ENCODE measurements around the gene LINS1.

LINS1 gene

GRCh38 chr15:100588638-100589242 lies 13.2 kb downstream of the LINS1 start:
- no peak for DNase-seq (ENCODE audit: low read depth)
- in situ Hi-C loops (cut with HindIII; ENCODE audit: low sequenced_read_pairs), result no loop called here
- no peak for TF ChIP-seq CTCF (IDR thresholded peaks at IDR 0.05; ENCODE audit: low read depth, low read length, missing control alignments)
- H3K4me3 ChIP-seq (ENCODE audit: low read depth, low read length), result no peak overlapping the region

GRCh38 chr15:100580414-100580813 lies 21.6 kb downstream of the LINS1 start:
- in situ Hi-C loops (cut with HindIII; ENCODE audit: low sequenced_read_pairs), result no loop called here
- no peak for TF ChIP-seq CTCF (IDR thresholded peaks at IDR 0.05; ENCODE audit: low read depth, low read length, missing control alignments)
- DNase-seq (ENCODE audit: low read depth), result no peak
- H3K4me3 ChIP-seq (ENCODE audit: low read depth, low read length), result no peak overlapping the region

GRCh38 chr15:100573526-100573925 lies 28.5 kb downstream of the LINS1 start:
- DNase-seq (ENCODE audit: low read depth), result no peak
- TF ChIP-seq CTCF (IDR thresholded peaks at IDR 0.05; ENCODE audit: low read depth, low read length, missing control alignments), result no peak
- in situ Hi-C loops (cut with HindIII; ENCODE audit: low sequenced_read_pairs), result no loop called here
- no peak overlapping the region for H3K4me3 ChIP-seq (ENCODE audit: low read depth, low read length)

- TF ChIP-seq CTCF (IDR thresholded peaks at IDR 0.05; ENCODE audit: low read depth, low read length, missing control alignments), result no peak
- in situ Hi-C loops (cut with HindIII; ENCODE audit: low sequenced_read_pairs), result no loop called here
- peak; percentile 16 for DNase-seq (ENCODE audit: low read depth)
- H3K4me3 ChIP-seq (ENCODE audit: low read depth, low read length), result no peak overlapping the region
These were observed 29.5 kb downstream of the LINS1 start for GRCh38 chr15:100572362-100572983.

- no peak for DNase-seq (ENCODE audit: low read depth)
- H3K4me3 ChIP-seq (ENCODE audit: low read depth, low read length), result no peak overlapping the region
- in situ Hi-C loops (cut with HindIII; ENCODE audit: low sequenced_read_pairs), result no loop called here
- no peak for TF ChIP-seq CTCF (IDR thresholded peaks at IDR 0.05; ENCODE audit: low read depth, low read length, missing control alignments)
These were observed 30.3 kb downstream of the LINS1 start for GRCh38 chr15:100571592-100572167.

GRCh38 chr15:100570735-100571313 lies 31.2 kb downstream of the LINS1 start:
- no peak overlapping the region for H3K4me3 ChIP-seq (ENCODE audit: low read depth, low read length)
- in situ Hi-C loops (cut with HindIII; ENCODE audit: low sequenced_read_pairs), result no loop called here
- TF ChIP-seq CTCF (IDR thresholded peaks at IDR 0.05; ENCODE audit: low read depth, low read length, missing control alignments), result no peak
- no peak for DNase-seq (ENCODE audit: low read depth)

Data from astrocyte of the cerebellum (primary cell).